Embryonic facial prominence (tissue), 1 donor: ENCODE data around the gene CDC73.
"Not testable (repeated sequence)": the region's sequence is repeated elsewhere in the genome, so short reads cannot be mapped to it uniquely, and the experiment has no call there.

Source experiments
- DNase-seq: peaks from one replicate; pipeline ENCODE4 v3.0.0-alpha.2; 2016; ENCODE audit errors: extremely low spot score

CDC73 gene

DNA sequence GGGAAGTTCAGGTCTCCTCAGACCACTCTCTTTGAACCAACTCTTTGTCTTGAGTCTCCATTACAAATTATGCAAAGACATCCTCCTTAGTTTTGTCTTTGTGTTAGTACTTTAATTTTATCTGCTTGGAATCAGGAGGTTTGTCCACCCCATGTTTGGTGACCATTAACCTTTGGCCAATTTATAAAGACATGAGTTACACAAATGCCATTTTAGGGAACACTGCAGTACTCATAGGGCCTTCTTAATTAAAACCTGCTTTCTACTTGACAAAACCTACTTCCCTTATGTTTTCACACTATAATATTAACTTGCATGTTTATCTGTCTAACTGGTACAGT is 7.9 kb upstream of the CDC73 start:
- no peak for DNase-seq

DNA sequence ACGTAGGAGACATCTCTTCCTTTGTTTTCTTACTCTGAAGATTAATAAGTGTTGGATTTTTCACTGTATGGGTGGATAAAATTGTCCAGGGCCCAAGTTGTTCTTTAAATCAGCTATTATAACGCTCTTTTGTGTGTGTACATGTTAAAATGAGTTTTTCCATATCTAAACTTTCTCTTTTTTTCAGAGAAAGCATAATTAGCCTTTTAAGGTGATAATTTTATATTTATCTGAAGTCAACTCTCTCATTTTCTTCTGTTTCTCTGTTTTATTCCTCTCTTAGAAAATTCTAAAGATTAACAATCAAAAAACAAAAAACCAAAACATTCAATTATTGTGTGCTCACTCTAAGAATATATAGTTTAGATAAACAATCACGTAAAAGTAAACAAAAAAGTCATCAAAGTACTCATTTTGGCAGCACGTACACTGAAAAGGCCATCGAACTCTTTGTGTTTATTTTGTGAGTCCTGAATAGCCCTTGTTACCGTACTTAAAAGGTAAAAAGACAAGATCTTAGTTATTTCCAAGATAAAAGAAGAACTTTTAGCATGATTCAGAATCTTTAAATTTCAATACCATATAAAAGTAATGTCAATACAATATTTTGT is 7.2 kb upstream of the CDC73 start:
- no peak for DNase-seq

DNA sequence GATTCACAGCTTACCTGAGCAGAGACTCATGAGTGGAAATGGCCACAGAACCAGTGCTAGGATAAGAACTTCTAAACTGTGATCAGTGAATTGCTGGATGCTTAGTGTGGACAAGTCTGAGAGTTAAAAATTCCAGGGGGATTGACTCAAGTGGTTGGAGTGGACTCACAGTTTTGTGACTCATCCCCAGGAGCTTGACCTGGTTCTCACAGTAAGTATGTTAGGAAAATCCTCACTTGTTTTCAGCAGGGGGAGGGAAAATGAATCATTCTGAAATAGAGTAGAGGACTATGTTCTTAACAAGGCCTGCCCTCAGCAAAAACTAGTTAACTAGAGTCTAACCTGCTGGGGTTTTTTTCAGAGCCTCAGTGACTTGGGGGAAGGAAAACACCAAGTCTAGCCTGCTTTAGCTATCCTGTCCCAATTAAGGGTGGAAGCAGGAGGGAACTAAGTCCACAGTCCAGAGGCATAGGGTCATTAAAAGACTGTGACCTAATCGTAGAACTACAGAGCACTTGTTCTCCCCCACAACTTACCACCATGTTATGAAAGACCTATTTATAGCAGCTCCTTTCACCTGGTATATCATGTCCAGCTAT is 6.1 kb upstream of the CDC73 start:
- no peak for DNase-seq

DNA sequence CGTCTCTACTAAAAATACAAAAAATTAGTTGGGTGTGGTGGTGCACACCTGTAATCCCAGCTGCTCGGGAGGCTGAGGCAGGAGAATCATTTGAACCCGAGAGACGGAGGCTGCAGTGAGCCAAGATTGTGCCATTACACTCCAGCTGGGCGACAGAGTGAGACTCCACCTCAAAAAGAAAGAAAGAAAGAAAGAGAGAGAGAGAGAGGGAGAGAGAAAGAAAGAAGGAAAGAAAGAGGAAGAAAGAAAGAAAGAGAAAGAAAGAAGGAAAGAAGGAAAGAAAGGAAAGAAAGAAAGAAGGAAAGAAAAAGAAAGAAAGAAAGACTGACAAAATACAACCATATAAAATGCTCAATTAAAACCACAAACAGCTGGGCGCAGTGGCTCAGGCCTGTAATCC is 4.7 kb upstream of the CDC73 start:
- DNase-seq = not testable (repeated sequence)

DNA sequence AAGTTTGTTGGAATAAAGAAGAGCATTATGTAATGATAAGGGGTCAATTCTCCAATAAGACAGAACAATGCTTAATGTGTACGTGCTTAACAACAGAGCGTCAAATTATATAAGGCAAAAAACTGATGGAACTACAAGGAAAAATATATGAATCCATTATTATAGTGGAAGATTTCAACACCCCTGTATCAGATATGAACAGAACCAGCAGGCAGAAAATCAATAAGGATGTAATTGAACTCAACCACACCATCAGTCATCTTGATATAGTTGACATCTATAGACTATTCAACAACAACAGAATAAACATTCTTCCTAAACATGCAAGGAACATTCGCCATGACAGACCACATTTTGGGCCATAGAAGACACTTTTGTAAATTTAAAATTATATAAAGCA is 3.6 kb upstream of the CDC73 start:
- DNase-seq = no peak

DNA sequence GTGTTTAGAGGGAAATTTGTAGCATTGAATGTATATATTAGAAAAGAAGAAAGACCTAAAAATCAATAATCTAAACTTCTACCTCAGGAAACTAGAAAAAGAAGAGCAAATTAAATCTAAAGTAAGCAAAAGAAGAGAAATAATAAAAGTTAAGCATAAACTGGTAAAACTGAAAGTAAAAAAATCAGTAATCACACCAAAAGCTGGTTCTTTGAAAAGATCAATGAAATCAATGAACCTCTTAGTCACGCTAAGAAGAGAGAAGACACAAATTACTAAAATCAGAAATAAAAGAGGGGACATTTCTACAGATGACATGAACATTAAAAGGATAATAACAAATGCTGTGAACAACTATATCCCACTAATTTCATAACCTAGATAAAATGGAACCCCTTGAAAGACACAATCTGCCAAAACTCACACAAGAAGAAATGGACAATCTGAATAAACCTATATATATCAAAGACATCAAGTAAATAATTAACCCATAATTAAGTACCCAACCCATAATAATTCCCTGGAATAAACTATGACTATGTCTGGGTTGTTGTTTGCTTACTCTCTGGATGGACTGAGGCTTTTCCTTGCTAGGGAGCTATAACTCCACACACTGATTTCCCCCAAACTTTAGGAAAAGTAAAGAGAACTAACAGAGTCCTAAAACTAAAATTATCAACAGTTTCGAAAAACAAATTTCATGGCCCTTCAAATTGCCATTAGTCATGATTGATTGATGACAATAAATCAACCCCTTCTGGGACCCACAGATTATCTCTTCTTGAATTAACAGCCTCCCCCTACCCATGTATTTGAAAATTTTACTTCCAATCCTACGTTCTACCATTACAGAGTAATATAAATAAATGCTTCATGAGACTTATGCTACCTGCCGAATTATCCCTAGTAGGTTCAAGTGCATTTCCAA is 2.8 kb upstream of the CDC73 start:
- DNase-seq = no peak

DNA sequence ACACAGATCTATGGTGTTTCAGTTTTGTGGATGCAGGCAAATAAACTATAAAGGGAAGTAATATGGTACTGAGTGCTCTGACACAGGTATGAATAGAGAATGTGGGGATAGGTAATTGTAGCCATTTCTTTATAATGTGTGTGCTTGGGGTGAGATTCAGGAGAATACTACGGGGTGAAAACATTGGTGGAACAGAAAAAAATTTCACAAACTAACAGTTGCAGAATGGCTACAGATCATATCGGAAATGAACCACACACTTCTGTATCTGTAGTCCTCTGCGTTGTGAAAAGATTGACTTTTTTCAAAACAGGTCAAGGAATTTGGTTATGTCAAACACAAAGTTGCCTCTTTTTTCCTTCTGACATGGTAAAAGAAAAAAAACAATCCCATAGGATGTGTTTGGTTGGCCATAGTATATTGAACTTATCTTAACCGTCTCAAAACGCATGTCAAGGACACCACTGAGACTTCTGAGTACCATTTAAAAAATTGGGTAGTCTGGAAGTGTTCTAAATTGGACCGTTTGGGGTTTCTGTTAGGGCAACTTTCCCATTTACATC is 1.1 kb upstream of the CDC73 start:
- no peak for DNase-seq

DNA sequence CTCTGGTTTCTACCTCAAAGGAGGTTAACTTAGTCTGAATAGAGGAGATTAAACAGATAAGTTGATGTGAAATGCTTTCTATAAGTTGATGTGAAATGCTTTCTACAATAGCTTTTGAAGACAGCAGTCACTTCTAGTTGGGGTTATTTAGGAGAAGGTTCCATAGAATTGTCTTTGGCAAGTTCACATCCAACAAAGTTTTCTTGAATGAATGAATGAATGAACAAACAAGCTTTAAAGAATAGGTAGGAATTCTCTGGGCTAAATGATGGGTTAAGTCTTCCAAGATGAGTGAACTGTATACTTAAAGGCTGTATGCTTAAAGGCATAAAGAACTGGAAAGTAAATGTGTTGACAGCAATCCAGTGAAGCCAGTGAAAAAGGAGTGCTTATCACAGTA is 1.9 kb downstream of the CDC73 start:
- no peak for DNase-seq

DNA sequence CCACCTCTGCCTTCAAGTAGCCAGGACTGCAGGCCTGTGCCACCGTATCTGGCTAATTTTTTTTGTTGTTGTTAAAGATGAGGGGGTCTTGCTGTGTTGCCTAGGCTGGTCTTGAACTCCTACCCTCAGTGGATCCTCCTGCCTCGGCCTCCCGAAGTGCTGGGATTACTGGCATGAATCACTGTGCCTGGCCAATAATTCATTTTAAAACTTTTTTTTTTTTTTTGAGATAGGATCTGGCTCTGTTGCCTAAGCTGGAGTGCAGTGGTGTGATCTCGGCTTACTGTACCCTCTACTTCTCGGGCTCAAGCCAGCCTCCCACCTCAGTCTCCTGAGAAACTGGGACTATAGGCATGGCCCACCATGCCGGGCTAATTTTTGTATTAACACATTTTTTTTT is 3.5 kb downstream of the CDC73 start:
- no peak for DNase-seq

DNA sequence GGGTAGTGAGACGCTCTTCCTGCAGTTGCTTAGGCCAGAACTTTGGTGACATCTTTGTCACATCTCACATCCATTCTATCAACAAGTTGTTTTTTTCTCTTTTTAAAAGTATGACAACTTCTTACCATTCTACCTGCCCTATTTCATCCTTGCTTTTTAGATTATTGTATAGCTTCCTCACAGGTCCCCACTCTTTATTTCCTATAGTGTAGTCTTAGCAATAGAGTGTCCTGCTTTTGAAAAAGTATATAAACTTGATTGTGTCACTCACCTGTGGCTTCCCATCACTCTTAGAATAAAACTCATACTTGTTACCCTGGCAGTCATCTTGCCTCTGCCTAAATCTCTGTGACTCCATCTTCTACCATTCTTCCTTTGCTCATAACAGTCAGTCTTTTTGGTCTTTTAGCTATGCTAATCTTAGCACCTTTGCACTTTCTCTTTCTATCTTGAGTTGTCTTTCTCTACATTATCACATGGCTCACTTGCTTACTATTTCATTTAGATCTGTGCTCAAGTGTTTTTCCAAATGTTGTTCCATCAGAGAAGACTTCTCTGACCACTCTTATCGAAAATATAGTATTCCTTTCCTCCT is 9.5 kb downstream of the CDC73 start:
- DNase-seq = no peak

DNA sequence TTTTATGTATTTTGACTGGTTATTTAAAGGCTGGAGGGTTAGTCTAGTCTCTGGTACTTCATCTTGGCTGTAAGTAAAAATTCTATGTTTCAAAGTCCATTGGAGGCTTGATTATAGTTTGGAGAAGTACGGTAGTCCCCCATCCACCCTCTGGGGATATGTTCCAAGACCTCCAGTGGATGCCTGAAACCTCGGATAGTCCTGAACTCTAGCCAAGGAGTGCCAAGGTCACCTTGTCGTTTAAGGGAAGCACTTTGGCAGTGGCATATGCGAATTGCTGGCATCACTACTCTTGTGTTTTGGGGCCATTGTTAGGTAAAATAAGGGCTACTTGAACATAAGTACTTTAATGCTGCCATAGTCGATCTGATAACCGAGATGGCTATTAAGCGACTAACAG is 18.4 kb downstream of the CDC73 start:
- no peak for DNase-seq

DNA sequence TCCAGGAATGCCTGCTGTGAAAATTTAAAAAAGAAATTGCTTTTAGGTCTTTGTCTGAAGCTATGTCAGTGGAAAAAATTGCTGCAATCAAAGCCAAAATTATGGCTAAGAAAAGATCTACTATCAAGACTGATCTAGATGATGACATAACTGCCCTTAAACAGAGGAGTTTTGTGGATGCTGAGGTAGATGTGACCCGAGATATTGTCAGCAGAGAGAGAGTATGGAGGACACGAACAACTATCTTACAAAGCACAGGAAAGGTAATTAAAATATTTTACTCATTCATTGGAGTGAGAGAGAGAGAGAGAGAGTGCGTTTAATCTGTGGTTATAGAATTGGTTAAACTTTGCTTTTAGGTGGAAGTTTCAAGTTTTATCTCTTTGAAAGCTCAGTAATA is 20.0 kb downstream of the CDC73 start:
- DNase-seq = no peak

DNA sequence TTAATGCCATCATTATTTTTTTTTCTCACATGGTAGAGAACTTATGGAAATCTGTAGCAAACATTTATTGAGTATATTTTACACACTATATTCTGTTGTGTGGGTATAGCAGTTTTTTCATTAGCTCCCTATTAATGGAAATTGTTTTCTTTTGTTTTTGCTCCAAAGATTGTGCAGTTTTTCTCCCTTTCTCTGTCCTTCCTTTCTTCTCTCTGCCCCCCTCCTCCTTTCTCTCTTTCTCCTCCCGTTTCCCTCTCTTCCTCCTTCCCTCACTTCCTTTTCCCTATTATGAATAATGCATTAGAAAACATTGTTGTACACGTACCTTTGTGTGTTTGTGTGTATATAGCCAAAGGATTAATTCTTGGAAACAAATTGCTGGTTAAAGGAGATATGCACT is 20.6 kb downstream of the CDC73 start:
- no peak for DNase-seq

DNA sequence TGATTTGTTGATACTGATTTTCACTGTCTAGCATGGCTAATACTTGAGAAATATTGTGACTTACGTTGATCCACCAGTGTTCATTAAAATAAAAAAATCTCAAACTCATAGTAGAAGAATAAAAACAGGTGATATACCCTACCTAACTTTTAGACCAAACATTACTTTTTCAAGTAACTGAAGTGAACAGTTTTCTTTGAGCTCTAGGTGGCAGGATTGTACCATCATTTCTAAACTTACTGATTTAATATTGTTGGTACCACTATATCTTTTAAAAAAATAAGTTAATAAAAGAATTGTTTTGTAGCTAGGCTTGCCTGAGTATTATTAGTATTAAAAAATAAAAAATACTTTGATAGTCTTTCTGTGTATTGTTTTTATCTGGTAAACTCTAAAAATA is 21.5 kb downstream of the CDC73 start:
- no peak for DNase-seq

DNA sequence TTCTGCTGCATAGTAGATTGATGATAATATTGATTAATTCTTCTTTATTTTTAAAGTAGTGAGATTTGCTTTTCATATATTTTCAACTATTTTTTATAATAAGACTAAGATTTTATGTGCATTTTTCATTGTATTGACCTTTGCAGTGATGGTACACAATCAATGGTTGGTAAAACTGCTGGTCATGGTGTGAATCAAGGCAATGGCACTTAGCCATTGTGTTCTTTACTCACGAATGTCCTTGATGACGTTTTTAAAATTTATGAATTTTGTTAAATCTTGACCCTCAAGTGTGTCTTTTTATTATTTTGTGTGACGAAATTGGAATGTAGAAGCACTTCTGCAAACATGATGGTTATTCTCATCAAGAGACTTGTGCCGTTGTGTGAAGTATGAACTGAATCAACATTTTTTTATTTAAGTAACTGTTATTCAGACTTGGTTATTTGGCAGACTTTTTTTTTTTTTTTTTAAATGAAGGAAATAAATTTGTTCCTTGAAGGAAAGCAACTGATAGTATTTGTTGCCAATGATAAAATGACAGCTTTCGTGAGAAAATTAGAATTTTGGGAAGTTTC is 22.6 kb downstream of the CDC73 start:
- DNase-seq = no peak

DNA sequence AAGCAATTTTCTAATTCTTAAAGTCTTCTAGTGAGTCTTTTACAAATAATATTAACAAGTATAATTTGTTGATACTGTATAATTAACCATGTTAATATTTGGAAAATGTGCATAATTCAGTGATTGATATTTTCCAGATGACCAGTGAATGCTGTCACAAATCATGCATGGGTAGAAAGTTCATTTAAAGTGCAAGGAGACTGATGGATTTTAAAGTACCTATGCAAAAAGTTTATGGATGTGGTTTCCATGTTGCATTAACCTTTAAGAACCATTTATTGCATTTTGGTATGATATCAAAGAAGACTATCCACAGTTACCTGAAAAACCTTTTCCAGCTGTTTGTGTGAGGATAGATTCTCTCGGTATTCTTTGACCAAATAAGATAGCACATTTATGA is 23.2 kb downstream of the CDC73 start:
- no peak for DNase-seq

DNA sequence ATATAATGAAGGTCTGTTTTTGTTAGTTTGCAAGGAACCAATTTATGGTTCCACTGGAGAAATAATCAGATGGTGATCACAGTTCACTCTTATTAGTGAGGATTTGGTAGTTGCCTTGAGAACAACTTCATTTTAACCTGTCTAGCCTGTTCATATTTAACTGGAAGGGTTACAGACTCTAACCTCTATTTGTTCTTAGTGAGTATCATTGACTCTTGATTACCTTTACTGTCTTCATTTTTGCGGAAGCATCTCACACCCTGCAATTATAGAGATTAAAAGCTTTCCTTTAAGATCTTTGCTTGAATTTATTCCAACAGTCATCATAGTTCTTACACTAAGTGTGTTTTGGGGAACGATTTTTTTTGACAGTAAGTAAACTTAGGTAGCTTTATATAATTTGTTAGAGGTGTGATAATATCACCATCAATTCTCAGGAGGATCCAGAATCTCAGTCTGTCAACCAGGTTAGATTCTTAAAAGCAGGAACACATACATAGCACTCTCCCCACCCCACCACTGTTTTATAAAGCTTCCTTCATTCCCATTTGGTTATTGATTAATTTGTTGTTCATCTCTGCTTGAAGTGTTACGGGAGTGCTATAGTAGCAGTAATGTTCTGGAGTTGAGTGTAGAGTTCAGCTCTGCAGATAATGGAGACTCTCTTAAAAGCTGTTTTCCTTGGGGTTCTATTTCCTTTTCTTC is 34.4 kb downstream of the CDC73 start:
- no peak for DNase-seq

DNA sequence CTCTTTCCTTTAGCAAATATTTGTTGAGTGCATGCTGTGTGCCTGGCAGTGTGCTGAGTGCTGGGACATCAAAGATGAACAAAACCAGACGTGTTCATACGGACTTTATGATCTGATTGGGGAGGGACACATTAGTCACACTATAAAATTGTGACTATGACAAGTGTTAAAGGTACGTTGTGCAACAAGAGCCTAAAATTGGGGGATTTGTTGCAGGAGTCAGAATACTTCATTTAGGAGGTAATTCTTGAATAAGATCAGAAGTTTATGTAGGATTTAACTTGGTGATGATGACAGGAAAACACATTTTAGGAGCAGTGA is 35.0 kb downstream of the CDC73 start:
- no peak for DNase-seq

DNA sequence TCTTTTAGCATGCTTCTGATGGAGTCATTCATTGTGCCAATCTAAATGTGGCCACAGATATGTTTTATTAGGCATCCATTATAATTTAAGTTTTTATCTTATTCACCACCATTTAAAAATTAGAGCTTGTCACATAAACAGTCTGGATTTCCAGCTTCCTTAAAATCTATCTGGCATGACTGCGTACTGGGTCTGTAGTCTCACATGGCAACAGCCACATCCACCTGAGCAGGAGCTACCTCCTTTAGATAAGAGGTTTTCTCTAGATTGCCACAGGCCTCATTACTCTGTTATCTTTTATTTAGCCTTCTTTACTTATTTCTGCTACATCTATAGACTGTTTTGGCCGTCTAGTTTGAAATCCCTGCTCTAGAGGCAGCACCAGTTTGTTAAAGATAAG is 35.5 kb downstream of the CDC73 start:
- DNase-seq = no peak

DNA sequence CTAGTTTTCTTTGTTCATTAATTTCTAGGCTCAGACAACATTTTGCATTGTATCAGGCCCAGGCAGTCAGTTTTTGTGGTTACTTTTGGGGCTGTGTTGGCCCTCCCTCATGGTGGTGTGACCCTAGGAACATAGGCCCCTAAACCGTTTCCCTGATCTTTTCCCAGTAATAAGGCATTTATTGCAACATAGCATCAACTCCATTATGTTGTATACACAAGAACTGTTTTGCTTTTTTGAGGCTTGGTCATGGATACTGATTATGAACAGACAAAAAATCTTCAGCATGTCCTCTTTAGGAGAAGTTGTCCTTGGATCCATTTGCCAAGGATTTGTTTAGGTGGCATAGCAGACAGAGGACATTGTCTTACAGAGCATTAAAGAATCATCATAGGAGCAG is 54.3 kb downstream of the CDC73 start:
- no peak for DNase-seq

DNA sequence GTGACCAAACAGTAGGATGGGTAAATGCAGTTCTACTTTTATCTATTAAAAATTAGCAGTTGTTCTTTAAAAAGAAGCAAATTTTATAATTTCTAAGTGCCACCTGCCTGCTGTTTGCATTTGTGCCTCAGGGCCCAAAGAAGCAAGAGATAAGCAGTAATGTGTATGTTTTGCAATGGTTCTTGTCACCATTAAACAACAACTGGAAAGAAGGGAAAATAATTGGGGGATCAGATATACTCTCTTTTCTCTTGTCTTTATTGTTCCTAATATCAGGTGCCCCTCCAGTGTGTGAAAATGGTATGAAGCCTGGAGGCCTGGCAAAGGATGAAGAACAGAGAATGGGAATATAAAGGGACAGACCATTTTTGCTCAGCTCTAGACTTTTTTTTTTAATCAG is 55.0 kb downstream of the CDC73 start:
- DNase-seq = no peak

DNA sequence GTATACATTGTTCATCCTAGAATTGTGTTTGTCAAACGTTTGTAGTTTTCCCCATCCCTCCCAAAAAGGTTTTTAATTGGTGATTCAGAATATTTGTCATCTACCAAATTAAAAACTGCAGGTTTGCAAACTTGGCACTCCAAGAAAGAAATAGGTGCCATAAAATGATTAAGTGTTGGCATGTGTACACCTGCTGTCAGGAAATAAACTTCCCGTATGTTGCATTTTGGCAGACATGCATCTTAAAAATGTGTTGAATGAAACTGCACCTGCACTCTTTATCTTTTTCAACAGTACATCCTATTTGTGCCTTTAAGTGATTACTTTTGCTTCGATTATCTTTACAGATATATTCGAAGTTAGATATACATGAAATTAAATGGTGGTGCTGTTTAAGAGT is 57.3 kb downstream of the CDC73 start:
- no peak for DNase-seq
